Measurements from ENCODE around the gene SSC4D.

SSC4D gene

DNA sequence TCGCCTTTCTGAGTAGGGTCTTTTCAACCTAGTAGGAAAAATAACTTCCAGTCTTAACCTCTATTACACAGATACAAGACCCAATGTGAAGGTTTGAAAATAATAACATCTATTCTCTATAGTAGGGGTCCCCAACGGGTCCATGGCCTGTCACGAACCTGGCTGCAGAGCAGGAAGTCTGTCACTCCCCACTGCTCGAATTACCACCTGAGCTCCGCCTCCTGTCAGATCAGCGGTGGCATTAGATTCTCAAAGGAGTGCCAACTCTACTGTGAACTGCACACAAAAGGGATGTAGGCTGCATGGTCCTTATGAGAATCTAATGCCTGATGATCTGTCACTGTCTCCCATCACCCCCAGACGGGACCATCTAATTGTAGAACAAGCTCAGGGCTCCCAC is 58.1 kb downstream of the SSC4D start:
- no peak for DNase-seq

DNA sequence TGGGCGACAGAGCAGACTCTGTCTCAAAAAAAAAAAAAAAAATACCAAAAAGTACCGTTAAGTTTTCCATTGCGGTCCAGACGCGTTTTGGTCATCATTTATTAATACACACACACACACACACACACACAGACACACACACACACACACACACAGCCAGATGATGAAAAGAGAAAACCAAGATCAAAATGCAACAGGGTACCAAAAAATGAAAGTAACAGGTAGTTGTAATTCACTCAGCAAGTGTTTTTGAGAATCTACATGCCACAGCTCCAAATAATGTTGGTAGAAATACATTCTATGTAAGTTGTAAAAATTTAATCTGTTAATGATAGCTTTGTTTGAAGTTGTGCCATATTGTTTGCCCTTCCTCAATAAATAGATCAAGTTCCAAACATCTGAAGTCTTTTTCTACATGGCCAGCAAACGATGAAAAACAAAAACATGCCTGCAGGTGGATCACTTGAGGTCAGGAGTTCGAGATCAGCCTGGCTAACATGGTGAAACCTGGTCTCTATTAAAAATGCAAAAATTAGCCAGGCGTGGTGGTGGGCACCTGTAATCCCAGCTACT is 60.1 kb downstream of the SSC4D start:
- no peak for DNase-seq

DNA sequence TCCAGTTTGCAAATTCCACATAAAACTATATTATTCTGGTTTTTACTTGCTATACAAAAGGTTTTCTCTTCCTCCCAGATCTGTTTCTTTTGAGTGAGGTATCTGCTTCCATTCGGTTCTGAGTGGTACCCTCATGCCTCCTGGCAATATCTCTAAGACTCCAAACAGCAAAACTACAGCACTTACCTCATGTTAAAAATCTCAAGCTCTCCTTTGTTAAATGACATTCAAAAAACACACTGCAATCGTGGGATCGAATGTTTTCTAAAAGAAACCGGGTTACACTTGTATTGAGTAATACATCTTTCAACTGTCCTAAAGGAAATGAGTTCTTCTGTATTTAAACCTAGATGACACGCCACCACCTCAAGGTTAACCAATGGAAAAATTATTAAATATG is 61.8 kb downstream of the SSC4D start:
- DNase-seq, result no peak

DNA sequence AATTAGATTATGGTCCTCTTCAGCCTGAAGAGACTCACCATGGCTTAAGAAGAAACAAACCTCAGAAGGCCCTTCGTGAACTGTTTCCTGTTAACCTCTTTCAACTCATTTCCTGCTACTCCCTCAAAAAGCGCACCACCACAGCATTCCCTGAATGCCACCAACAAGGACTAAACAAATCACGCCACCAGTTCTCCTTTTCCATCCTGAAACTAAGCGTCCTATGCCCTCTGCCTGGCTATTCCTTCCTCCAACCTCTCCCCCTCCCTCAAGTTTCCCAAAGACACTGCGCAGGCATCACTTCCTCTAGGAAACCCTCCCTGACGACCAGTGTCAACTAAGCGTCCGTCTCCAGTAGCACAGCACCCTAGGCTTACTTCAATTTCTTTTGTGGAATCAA is 62.7 kb downstream of the SSC4D start:
- DNase-seq, result no peak

DNA sequence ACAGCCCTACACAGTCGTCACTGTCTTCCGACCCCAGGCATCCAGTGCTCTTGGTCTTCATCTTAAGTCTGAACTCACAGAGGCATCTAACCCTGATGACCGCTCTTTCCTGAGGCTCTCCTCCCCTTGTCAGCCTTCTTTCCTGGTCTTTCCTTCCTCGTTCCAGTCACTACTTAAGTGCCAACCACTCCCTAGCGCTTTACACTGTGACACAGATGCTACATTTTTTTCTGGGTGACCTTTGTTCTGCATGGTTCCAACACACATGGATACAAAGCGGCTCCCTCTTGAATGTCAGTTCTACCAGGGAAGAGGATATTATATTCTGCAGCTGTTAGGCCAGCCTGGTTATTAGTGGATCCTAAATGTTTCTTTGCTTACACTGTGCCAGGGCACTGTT is 63.4 kb downstream of the SSC4D start:
- no peak for DNase-seq

DNA sequence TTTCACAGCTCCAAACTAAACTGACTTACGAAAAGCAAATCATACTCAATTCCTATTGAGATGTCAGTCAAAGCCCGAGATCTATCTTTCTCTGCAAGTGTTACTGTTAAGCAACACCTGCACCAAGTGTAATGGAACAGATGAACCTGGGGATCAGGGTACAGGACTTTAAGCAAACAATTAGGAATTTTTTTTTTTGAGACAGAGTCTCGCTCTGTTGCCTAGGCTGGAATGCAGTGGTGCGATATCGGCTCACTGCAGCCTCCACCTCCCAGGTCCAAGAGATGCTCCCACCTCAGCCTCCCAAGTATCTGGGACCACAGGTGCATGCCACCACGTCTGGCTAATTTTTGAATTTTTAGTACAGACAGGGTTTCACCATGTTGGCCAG is 65.6 kb downstream of the SSC4D start:
- no peak for DNase-seq

DNA sequence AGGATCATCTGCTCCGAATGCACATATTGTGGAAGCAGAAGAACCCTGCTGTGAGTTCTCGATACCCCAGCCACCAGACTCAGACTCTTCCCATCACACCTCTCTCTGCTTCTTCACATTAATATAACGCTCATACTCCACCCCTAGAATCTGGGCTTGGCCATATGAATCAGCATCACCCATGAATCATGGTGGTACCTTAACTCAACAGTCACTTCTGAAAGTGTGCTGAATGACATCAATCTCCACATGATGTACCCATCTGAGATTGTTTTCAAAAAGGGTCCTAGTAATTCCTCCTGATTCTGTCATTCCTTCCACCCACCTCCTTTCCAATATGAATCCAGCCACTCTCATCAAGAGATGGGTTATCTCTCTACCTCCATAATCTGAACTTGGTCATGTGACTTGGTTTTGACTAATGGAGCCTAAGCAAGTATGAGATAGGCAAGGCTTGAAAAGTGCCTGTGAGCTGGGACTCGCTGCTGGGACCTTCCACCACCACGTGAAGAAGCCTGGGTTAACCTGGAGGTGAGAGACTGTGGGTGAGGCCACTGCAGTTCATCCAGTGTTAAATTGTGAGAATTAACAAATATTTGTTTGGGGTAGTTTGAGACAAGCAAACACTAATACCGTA is 66.1 kb downstream of the SSC4D start:
- no peak for DNase-seq

DNA sequence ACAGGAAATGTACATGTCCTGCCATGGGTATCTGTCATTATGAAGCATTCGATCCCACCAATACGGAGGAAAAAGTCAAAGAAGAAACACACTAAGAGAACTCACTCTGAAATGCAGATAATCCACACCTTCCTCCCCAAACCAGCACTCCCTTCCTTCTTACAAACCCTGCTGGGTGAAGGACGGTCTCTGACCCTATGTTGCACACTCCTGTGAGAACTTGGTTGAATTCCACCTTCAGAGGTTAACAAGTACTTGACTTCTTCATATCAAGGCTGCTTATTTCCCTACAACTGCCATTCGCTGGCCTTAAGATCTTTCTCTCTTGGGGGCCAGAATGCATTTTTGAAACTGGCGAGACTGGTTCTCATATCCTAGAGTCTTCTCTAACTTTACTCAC is 67.3 kb downstream of the SSC4D start:
- DNase-seq, result no peak

DNA sequence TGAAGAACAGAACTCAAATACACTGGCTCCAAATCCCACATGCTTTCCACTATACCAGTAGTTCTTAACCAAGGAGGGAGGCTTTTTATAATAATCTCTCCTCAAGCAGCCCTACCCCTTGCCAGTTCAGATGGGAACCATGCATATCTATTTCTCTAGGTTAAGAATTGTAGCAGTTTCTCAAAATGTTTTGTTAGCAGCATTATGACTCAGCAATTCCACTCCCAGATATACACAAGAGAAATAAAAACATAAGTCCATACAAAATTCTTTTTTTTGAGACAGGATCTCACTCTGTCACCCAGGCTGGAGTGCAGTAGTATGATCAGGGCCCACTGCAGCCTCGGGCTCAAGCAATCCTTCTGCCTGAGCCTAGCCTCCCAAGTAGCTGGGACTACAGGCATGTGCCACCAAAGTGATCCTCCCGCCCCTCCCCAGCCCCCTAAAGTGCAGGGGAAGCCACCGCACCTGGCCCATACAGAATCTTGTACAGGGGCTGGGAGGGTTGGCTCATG is 68.8 kb downstream of the SSC4D start:
- no peak for DNase-seq

Data from stimulated activated CD4-positive, alpha-beta T cell treated with anti-CD3 and anti-CD28 coated beads, Interleukin-2, amount 100 ng/mL, for 48 hours (primary cell).